GM23338 (cell line): ENCODE measurements around the gene KCTD7. TPM values are rescaled to one million over a fixed set of nuclear protein-coding genes. Genes with fewer than 3 reads are reported as not detected.

ENCODE experiments used
- ATAC-seq: fragments of 200-7000 bp; cut with Tn5 transposase; 3 replicates; pipeline ENCODE4 v1.9.1; 2020
- DNase-seq: peaks from one replicate; pipeline ENCODE4 v3.0.0-alpha.2; 2015; ENCODE audit warnings: low spot score
- H2AFZ ChIP-seq: fragments of 200-600 bp; sonication (generic); 2 replicates; pipeline ENCODE4 v1.8.0; 2016; ENCODE audit warnings: antibody characterized with exemption, mild to moderate bottlenecking, moderate library complexity
- H3F3A ChIP-seq: fragments of 200-600 bp; sonication (generic); replicated peaks from 2 replicates; pipeline ENCODE4 v1.8.0; 2017; ENCODE audit warnings: antibody characterized with exemption, mixed run types, low read depth
- H3K27ac ChIP-seq: fragments of 200-600 bp; sonication (generic); 2 replicates; pipeline ENCODE4 v1.6.1; 2016; ENCODE audit warnings: low read depth
- H3K27me3 ChIP-seq: fragments of 200-600 bp; sonication (generic); 2 replicates; pipeline ENCODE4 v1.8.0; 2016; ENCODE audit warnings: mild to moderate bottlenecking, mixed run types, moderate library complexity; ENCODE audit not compliant: insufficient read depth
- H3K36me3 ChIP-seq: fragments of 200-600 bp; sonication (generic); 2 replicates; pipeline ENCODE4 v1.8.0; 2016; ENCODE audit warnings: mild to moderate bottlenecking; ENCODE audit not compliant: insufficient read depth
- H3K4me1 ChIP-seq: fragments of 200-600 bp; sonication (generic); 2 replicates; pipeline ENCODE4 v1.8.0; 2016; ENCODE audit warnings: mild to moderate bottlenecking, moderate library complexity; ENCODE audit not compliant: insufficient read depth
- H3K4me2 ChIP-seq: fragments of 200-600 bp; sonication (generic); 2 replicates; pipeline ENCODE4 v1.7.1; 2017; ENCODE audit warnings: mixed run types
- H3K4me3 ChIP-seq: fragments of 200-600 bp; sonication (generic); 2 replicates; pipeline ENCODE4 v1.6.1; 2016; ENCODE audit warnings: mixed run types
- H3K79me2 ChIP-seq: fragments of 200-600 bp; sonication (generic); replicated peaks from 2 replicates; pipeline ENCODE4 v1.8.0; 2017; ENCODE audit warnings: mild to moderate bottlenecking; ENCODE audit not compliant: insufficient read depth
- H3K9me2 ChIP-seq: fragments of 200-600 bp; sonication (generic); 2 replicates; pipeline ENCODE4 v1.8.0; 2017; ENCODE audit not compliant: insufficient read depth
- H4K20me1 ChIP-seq: fragments of 200-600 bp; sonication (generic); replicated peaks from 2 replicates; pipeline ENCODE4 v1.8.0; 2017; ENCODE audit warnings: mild to moderate bottlenecking; ENCODE audit not compliant: insufficient read depth
- H3K27ac Mint-ChIP-seq: 2 replicates; pipeline ENCODE4 v1.8.0; 2020; ENCODE audit warnings: inconsistent platforms, mild to moderate bottlenecking, moderate library complexity, mixed read lengths
- H3K27me3 Mint-ChIP-seq: 3 replicates; pipeline ENCODE4 v1.8.0; 2022; ENCODE audit warnings: low read depth, mild to moderate bottlenecking, moderate library complexity, mixed read lengths, inconsistent platforms; ENCODE audit not compliant: insufficient read depth, poor library complexity
- H3K36me3 Mint-ChIP-seq: 3 replicates; pipeline ENCODE4 v1.8.0; 2021; ENCODE audit warnings: low read depth, mild to moderate bottlenecking, inconsistent platforms, moderate library complexity, mixed read lengths
- H3K4me1 Mint-ChIP-seq: 3 replicates; pipeline ENCODE4 v1.8.0; 2020; ENCODE audit warnings: mild to moderate bottlenecking, inconsistent platforms, mixed read lengths
- H3K4me3 Mint-ChIP-seq: 3 replicates; pipeline ENCODE4 v1.8.0; 2021; ENCODE audit warnings: moderate library complexity, mild to moderate bottlenecking, inconsistent platforms, mixed read lengths
- H3K9me3 Mint-ChIP-seq: 3 replicates; pipeline ENCODE4 v1.8.0; 2020; ENCODE audit warnings: moderate library complexity, mild to moderate bottlenecking, inconsistent platforms, mixed read lengths
- CTCF ChIP-seq, 2 experiments: fragments of 200-600 bp in 1 of 2; sonication (generic) in 1 of 2; conservative IDR thresholded peaks; 2 replicates each; pipeline versions ENCODE4 v1.5.1 to v1.6.1; 2016 to 2017; ENCODE audit warnings: antibody characterized with exemption in 2 of 2, low read depth in 2 of 2, mild to moderate bottlenecking in 2 of 2, moderate library complexity in 1 of 2
- ETS1 ChIP-seq: IDR thresholded peaks from 2 replicates; pipeline ENCODE4 v1.6.1; 2016; ENCODE audit warnings: antibody characterized with exemption
- EZH2 ChIP-seq: fragments of 200-600 bp; sonication (generic); IDR thresholded peaks from one replicate; pipeline ENCODE4 v1.8.0; 2017; ENCODE audit warnings: antibody characterized with exemption, mild to moderate bottlenecking, low read depth; ENCODE audit not compliant: unreplicated experiment
- EZH2phosphoT487 ChIP-seq: fragments of 200-600 bp; sonication (generic); IDR thresholded peaks from one replicate; pipeline ENCODE4 v1.8.1; 2018; ENCODE audit warnings: antibody characterized with exemption; ENCODE audit not compliant: unreplicated experiment
- JUNB ChIP-seq: IDR thresholded peaks from one replicate; pipeline ENCODE4 v1.6.1; 2016; ENCODE audit warnings: antibody characterized with exemption; ENCODE audit not compliant: unreplicated experiment
- NANOG ChIP-seq: IDR thresholded peaks from 2 replicates; pipeline ENCODE4 v1.6.1; 2016; ENCODE audit warnings: antibody characterized with exemption, borderline replicate concordance
- POLR2AphosphoS5 ChIP-seq: IDR thresholded peaks from 2 replicates; pipeline ENCODE4 v1.6.1; 2016; ENCODE audit warnings: antibody characterized with exemption, low read depth
- REST ChIP-seq: IDR thresholded peaks from one replicate; pipeline ENCODE4 v1.6.1; 2018; ENCODE audit warnings: antibody characterized with exemption; ENCODE audit not compliant: unreplicated experiment
- STAT1 ChIP-seq: IDR thresholded peaks from one replicate; pipeline ENCODE4 v1.6.1; 2016; ENCODE audit warnings: antibody characterized with exemption; ENCODE audit not compliant: unreplicated experiment
- ZNF331 ChIP-seq: fragments of 250-450 bp; sonication (Bioruptor Pico); IDR thresholded peaks from 2 replicates; pipeline ENCODE4 v1.5.0; 2020; ENCODE audit warnings: low read depth, mild to moderate bottlenecking, moderate library complexity
- ZNF462 ChIP-seq: fragments of 250-450 bp; sonication (Bioruptor Pico); IDR thresholded peaks from 2 replicates; pipeline ENCODE4 v1.5.0; 2020; ENCODE audit warnings: mild to moderate bottlenecking, moderate library complexity
- polyA plus RNA-seq: library from polyadenylated mRNA; unstranded; fragments of >200 nt; fragmentation: Nextera tagmentation; extraction: Ambion mirVana; gene quantifications from 2 replicates; pipeline ENCODE4 v1.2.1, GENCODE V29; 2016
- total RNA-seq: library from RNA; depleted of rRNA; stranded (reverse); fragments of >200 nt; shearing (Covaris generic); gene quantifications from 2 replicates; pipeline ENCODE4 v1.2.3, GENCODE V29; 2014

Gene KCTD7
- total and polyA plus RNA-seq, 2 experiments from 2014 or later: 3.7 to 21.0 TPM

- no peak for TF ChIP-seq ZNF462 (CRISPR knock-in tag)
- no peak for TF ChIP-seq EZH2
- TF ChIP-seq ETS1: no peak
- no peak for TF ChIP-seq EZH2phosphoT487
- no peak for TF ChIP-seq STAT1
- TF ChIP-seq NANOG: no peak
- no peak for TF ChIP-seq POLR2AphosphoS5
These were observed 40.4 kb downstream of the KCTD7 start (continued) for GRCh38 chr7:66669088-66669487.

GRCh38 chr7:66669496-66669895 is 40.8 kb downstream of the KCTD7 start:
- DNase-seq (no peak), ATAC-seq (no peak)
- no peak overlapping the region for H3K4me3 Mint-ChIP-seq
- no peak overlapping the region for H3K4me2 ChIP-seq
- no peak overlapping the region for H3K4me3 ChIP-seq
- H3K9me2 ChIP-seq: no peaks in the 10 kb centered on the region
- H3K9me3 Mint-ChIP-seq: no peaks in the 10 kb centered on the region
- no peaks in the 10 kb centered on the region for H3F3A ChIP-seq
- H3K4me1 Mint-ChIP-seq: no peaks in the 10 kb centered on the region
- H3K36me3 Mint-ChIP-seq: peaks cover 8% of the 10 kb centered on the region
- no peak overlapping the region; the same call in 1 of the 2 replicates for H3K27ac Mint-ChIP-seq
- H3K79me2 ChIP-seq: peaks cover 9% of the 10 kb centered on the region
- peaks cover 5% of the 10 kb centered on the region for H3K27me3 Mint-ChIP-seq
- no peaks in the 10 kb centered on the region for H3K27me3 ChIP-seq
- H2AFZ ChIP-seq: no peak overlapping the region
- H3K36me3 ChIP-seq: no peaks in the 10 kb centered on the region
- no peaks in the 10 kb centered on the region for H3K4me1 ChIP-seq
- H3K27ac ChIP-seq: no peak overlapping the region
- H4K20me1 ChIP-seq: peaks cover 5% of the 10 kb centered on the region; the same call in 1 of the 2 replicates
- TF ChIP-seq CTCF (conservative IDR thresholded peaks at IDR 0.05; ENCODE audit: low read depth in 2 of 2): no peak
- TF ChIP-seq JUNB: no peak
- TF ChIP-seq REST: no peak
- no peak for TF ChIP-seq NANOG
- TF ChIP-seq EZH2: no peak
- no peak for TF ChIP-seq POLR2AphosphoS5
- no peak for TF ChIP-seq ZNF331 (CRISPR knock-in tag)
- no peak for TF ChIP-seq EZH2phosphoT487
- no peak for TF ChIP-seq ETS1
